ENCODE measurements around the gene ASB15.
"Not testable (repeated sequence)": the region's sequence is repeated elsewhere in the genome, so short reads cannot be mapped to it uniquely, and the experiment has no call there.

The ASB15 gene

GRCh38 chr7:123601530-123601929, at the start of gene ASB15:
ASB15 (plus strand) TSS chr7:123601821; CDS start chr7:123614503, 12,682 bp downstream.
- no peak for DNase-seq

GRCh38 chr7:123552134-123552533, 49.5 kb upstream of the ASB15 start:
- DNase-seq: not testable (repeated sequence)

- no peak for DNase-seq
Measured at GRCh38 chr7:123552641-123553040, 49.0 kb upstream of the ASB15 start.

GRCh38 chr7:123553159-123553558, 48.5 kb upstream of the ASB15 start:
- DNase-seq: no peak

- DNase-seq: no peak
Measured at GRCh38 chr7:123555484-123555883, 46.1 kb upstream of the ASB15 start.

- no peak for DNase-seq
Measured at GRCh38 chr7:123557016-123557397, 44.6 kb upstream of the ASB15 start.

- DNase-seq: peak; percentile 95
Measured at GRCh38 chr7:123557398-123558288, 44.0 kb upstream of the ASB15 start, which contains the start of gene NDUFA5. NDUFA5 (minus strand) TSS chr7:123557818; CDS start chr7:123557795, 23 bp downstream.

- DNase-seq: no peak
Measured at GRCh38 chr7:123558289-123558874, 43.2 kb upstream of the ASB15 start.

- no peak for DNase-seq
Measured at GRCh38 chr7:123562121-123562520, 39.5 kb upstream of the ASB15 start.

- no peak for DNase-seq
Measured at GRCh38 chr7:123569352-123570010, 32.1 kb upstream of the ASB15 start.

- peak; percentile 36 for DNase-seq
Measured at GRCh38 chr7:123570390-123571182, 31.0 kb upstream of the ASB15 start.

- DNase-seq: no peak
Measured at GRCh38 chr7:123571187-123571586, 30.4 kb upstream of the ASB15 start.

GRCh38 chr7:123571684-123572083, 29.9 kb upstream of the ASB15 start:
- peak; percentile 42 for DNase-seq

GRCh38 chr7:123573341-123573740, 28.3 kb upstream of the ASB15 start:
- no peak for DNase-seq

- DNase-seq: no peak
Measured at GRCh38 chr7:123573896-123574467, 27.6 kb upstream of the ASB15 start.

- no peak for DNase-seq
Measured at GRCh38 chr7:123579416-123579815, 22.2 kb upstream of the ASB15 start.

GRCh38 chr7:123580406-123581161, 21.0 kb upstream of the ASB15 start:
- peak; percentile 20 for DNase-seq

- no peak for DNase-seq
Measured at GRCh38 chr7:123581162-123581459, 20.5 kb upstream of the ASB15 start.

- no peak for DNase-seq
Measured at GRCh38 chr7:123583821-123584220, 17.8 kb upstream of the ASB15 start.

- DNase-seq: no peak
Measured at GRCh38 chr7:123588376-123588775, 13.2 kb upstream of the ASB15 start.

- DNase-seq: no peak
Measured at GRCh38 chr7:123594813-123595241, 6.8 kb upstream of the ASB15 start.

- no peak for DNase-seq
Measured at GRCh38 chr7:123598657-123599056, 3.0 kb upstream of the ASB15 start.
